ENCODE results near the gene EIF4G3.
"Not testable (repeated sequence)": the region's sequence is repeated elsewhere in the genome, so short reads cannot be mapped to it uniquely, and the experiment has no call there.

The EIF4G3 gene

DNA sequence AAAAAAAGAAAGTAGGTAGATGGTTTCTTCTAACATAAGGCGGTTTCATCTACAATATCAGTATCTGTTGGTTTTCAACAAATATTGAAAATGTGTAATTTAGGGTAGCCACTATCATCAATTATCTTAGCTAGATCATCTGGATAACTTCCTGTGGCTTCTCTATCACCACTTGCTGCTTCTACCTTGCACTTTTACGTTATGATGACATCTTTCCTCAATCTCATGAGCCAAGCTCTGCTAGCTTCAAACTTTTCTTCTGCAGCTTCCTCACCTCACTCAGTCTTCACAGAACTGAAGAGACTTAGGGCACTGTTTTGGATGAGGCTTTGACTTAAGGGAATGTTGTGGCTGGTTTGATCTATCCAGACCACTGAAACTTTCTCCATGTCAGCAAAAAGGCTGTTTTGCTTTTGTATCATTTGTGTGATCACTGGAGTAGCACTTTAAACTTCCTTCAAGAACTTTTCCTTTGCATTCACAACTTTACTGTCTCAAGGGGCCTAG is 244.7 kb downstream of the EIF4G3 start:
- no peak for DNase-seq

DNA sequence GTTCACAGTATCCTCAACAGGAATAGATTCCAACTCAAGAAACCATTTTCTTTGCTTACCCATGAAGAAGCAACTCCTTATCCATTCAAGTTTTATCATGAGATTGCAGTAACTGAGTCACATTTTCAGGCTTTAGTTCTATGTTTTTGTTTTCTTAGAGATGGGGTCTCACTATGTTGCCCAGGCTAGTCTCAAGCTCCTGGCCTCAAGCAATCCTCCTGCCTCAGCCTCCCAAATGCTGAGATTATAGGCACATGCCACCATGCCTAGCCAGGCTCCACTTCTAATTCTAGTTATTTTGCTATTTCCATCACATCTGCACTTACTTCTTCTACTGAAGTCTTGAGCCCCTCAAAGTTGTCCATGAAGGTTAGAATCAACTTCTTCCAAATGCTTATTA is 246.3 kb downstream of the EIF4G3 start:
- no peak for DNase-seq

- no peak for DNase-seq
Measured at GRCh38 chr1:20928146-20928545, 248.6 kb downstream of the EIF4G3 start.

DNA sequence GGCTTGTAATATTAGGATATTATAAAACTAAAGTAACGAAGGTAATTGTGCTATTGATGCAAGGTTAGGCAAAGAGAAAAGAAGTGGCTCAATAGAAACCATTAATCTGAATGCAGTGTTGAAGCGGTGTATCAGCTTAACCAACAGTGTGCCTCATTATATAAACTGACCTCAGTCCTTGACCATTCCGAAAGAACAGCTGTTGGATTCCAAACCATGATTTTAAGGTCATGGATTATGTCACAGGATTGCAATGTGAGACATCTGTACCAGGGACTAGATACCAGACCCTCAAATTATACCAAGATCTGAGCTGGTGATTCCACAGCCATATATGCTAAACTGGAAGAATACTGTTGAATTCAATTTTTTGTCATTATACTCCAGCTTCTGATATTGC is 255.4 kb downstream of the EIF4G3 start:
- DNase-seq, result no peak

DNA sequence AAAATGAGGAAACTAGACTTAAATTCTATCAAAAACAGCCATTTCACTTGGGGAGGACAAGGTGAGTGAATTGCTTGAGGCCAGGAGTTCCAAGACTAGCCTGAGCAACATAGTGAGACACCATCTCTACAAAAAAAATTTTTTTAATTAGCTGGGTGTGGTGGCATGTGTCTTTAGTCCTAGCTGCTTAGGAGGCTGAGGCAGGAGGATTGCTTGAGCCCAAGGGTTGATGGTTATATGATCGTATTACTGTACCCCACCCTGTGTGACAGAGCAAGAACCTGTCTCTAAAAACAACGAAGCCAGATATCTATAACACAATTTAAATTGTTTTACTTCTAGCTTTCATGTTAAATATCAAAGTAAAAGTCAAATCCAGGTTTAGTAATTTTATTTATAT is 263.5 kb downstream of the EIF4G3 start:
- no peak for DNase-seq

- not testable (repeated sequence) for DNase-seq
Measured at GRCh38 chr1:20907526-20907925, 269.2 kb downstream of the EIF4G3 start.

GRCh38 chr1:20903437-20903836 is 273.3 kb downstream of the EIF4G3 start:
- DNase-seq, result peak; percentile 2

DNA sequence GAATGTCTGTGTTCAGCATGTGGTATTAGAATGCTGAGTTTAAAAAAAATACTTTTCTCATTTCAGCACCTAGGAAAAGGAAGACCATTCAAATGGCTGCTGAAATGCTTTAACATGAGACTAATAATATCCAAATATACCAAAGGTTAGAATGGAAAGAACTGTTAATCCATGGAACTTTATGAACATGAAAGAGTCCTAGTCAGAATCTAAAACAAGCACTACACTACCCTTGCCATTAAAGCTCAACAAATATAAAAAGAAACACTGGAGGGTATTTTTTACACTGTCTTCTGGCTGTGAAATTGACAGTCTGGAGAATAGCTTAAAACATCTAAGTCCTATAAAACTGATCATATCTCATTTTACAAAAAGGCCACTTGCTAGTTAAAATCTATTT is 276.6 kb downstream of the EIF4G3 start:
- DNase-seq, result no peak

DNA sequence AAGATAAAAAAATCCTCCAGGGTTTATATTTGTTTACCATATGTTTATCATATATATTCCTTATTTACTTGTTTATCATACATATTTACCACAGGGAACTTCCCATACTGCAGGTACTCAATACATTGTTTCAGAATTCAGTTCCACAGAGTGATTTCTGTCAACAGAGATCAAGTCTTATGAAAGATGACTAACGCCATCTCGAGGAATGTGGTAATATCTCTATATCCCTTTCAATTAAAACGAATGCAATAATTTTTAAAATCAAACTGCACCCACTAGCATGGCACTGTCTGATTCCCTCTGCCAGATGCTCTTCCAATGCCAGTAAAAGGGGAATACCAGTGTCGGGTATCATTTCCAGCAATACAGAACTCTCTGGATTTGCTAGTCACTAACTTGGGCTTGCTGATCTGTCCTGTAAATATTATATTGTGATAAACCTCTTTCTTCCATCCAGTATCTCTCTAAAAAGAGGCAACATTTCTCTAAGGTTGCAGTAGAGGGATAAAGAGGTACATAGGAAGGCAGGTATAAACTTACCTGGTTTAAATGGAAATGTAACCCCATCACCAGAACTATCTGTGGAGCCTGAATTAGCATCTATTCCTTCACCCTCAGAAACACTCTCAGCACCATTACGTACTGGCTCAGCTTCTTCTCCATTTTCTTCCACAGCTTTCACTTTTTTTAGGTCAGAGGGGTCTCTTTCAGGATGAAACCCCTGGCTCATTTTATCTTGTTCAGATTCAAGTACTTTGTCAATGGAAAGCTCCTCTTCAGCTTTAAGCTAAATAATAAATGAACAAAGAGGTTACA is 277.3 kb downstream of the EIF4G3 start:
- DNase-seq, result no peak

DNA sequence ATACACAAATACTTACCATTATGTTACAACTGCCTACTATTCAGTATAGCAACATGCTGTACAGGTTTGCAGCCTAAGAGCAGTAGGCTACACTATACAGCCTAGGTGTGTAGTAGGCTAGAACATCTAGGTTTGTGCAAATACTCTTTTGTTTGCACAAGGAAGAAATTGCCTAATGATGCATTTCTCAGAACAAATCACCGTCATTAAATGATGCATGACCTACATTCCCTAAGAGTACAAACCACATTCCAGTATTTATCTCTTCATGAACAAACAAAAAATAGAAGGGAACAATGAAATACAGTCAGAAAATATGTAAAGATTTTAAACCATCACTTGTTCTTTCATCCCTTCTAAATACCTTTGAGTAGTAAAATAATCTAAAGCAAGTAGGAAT is 279.9 kb downstream of the EIF4G3 start:
- no peak for DNase-seq

- no peak for DNase-seq
Measured at GRCh38 chr1:20893931-20894330, 282.8 kb downstream of the EIF4G3 start.

GRCh38 chr1:20891091-20891490 is 285.6 kb downstream of the EIF4G3 start:
- no peak for DNase-seq

DNA sequence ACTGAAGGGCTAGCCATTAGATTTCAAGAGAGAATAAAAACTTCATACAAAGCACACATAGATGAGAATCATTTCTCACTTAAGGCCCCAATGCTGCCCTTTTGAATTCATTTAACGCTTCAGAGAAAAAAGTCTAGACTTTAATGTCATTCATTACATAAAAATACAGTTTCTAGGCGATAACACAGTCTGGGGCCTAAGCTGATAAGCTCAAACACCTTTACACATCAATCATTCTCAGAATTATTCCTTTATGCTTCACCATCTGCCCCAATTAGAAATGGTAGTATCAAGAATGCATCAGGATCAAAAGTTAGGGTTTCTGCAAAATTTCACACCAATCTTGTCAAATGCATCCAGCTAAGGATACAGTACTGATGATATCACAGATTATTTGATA is 289.5 kb downstream of the EIF4G3 start:
- no peak for DNase-seq

- no peak for DNase-seq
Measured at GRCh38 chr1:20885121-20885520, 291.6 kb downstream of the EIF4G3 start.

- DNase-seq, result no peak
Measured at GRCh38 chr1:20884513-20884912, 292.2 kb downstream of the EIF4G3 start.

GRCh38 chr1:20883766-20884165 is 292.9 kb downstream of the EIF4G3 start:
- DNase-seq, result no peak

- DNase-seq, result no peak
Measured at GRCh38 chr1:20882837-20883236, 293.9 kb downstream of the EIF4G3 start.

GRCh38 chr1:20878799-20879198 is 297.9 kb downstream of the EIF4G3 start:
- DNase-seq, result no peak

DNA sequence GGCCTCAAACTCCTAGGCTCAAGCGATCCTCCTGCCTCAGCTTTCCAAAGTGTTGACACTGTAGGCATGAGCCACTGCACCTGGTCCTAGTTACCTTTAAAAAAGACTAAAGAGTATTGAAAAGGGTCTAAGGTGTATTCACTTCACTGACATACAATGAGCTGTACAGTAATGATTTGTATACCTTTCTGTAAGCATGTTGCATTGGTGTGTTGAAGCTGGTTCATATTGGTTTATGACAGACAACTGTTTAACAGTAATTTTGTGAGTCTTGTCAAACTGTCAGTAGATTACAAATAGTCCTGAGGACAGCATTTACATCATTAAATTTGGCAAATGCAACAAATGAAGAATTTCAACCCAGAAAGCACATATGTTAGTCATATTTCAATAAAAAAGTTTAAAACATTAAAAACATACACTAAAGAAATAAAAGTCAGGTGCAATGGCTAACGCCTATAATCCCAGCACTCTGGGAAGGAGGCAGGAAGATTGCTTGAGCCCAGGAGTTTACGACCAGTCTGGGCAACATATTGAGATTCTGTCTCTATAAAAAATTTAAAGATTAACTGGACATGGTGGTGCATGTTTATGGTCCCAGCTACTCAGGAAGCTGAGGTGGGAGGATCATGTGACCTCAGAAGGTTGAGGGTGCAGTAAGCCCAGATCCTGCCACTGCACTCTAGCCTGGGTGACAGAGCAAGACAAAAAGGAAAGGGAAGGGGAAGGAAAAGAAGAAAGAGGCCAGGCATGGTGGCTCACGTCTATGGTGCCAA is 301.3 kb downstream of the EIF4G3 start:
- no peak for DNase-seq

GRCh38 chr1:20873311-20873710 is 303.4 kb downstream of the EIF4G3 start:
- DNase-seq, result no peak

GRCh38 chr1:20871419-20871818 is 305.3 kb downstream of the EIF4G3 start:
- DNase-seq, result no peak

DNA sequence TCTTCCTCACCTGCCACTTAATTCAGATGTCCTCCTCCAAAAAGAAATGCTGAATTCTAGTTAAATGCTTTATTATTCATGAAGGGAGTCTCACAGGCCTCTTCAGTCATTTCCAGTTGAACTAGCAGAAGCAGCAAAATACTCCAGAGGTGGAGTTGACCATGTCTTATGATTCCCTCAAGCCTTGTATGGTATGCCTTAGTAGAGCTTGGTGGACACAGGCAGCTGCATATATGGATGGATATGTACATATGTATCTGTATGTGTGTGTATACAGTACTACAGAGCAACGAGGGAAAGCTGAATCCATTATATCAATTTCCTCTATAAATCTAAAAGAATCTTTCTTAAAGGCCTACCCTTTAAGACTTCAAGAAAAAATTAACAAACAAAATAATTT is 306.0 kb downstream of the EIF4G3 start:
- no peak for DNase-seq

DNA sequence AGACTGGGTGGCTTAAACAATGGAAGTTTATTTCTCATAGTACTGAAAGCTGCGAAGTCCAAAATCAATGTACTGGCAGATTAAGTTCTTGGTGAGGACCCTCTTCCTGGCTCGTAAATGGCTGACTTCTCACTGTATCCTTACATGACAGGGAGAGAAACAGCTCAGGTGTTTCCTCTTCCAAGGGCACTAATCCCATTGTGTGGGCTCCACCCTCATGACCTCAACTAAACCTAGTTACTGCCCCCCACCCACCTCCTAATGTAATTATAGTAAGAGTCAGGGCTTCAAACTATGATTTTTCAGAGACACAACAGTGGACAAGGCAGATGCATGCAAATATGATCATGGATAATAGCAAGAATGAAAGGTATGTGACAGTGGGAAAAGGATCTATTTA is 308.4 kb downstream of the EIF4G3 start:
- DNase-seq, result no peak

DNA sequence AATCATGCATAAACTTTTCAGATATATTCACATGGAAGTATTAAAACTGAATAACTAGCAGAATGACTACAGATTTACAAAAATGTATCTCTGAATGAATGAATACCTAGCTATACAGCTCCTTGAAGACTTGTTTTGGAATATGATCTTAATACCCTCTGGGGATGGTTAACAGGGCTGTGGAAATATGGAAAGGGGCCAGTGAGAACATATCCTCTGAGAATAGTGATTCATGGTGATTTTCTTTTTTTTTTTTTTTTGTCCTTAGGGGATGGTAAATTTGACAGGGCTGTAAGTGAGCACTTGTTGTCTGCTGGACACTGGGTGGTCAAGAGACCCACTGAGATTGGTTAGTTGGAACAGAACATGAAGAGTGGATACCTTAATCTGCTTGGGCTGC is 308.9 kb downstream of the EIF4G3 start:
- DNase-seq, result no peak

Data from CD4-positive, alpha-beta T cell treated with Interleukin-21 for 1 hour (primary cell).